ENCODE data around the gene ARHGEF7.

The ARHGEF7 gene

DNA sequence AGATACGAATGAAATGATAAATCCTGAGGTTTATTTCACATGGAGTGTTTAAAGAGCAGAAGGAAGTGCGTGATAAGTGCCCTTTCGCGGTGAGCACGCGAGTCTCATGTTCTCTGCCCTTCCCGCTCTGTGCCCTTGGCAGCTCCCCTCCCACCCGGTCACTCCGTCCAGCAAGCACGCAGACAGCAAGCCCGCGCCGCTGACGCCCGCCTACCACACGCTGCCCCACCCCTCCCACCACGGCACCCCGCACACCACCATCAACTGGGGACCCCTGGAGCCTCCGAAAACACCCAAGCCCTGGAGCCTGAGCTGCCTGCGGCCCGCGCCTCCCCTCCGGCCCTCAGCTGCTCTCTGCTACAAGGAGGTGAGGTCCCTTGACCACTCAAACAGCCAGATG is 167.9 kb downstream of the ARHGEF7 start:
- no peak overlapping the region for H3K27ac Mint-ChIP-seq
- no peaks in the 10 kb centered on the region for H3K9me3 Mint-ChIP-seq

GRCh38 chr13:111283457-111283856 is 168.3 kb downstream of the ARHGEF7 start:
- Mint-ChIP-seq H3K4me1 (no peaks in the 10 kb centered on the region), H3K27ac (no peak overlapping the region), H3K27me3 (no peaks in the 10 kb centered on the region), H3K36me3 (peaks cover 27% of the 10 kb centered on the region), H3K4me3 (no peak overlapping the region), H3K9me3 (no peaks in the 10 kb centered on the region)

More for the DNA sequence above, 167.9 kb downstream of the ARHGEF7 start:
- Mint-ChIP-seq H3K27me3 (no peaks in the 10 kb centered on the region), H3K4me1 (no peaks in the 10 kb centered on the region), H3K36me3 (peaks cover 28% of the 10 kb centered on the region), H3K4me3 (no peak overlapping the region)

DNA sequence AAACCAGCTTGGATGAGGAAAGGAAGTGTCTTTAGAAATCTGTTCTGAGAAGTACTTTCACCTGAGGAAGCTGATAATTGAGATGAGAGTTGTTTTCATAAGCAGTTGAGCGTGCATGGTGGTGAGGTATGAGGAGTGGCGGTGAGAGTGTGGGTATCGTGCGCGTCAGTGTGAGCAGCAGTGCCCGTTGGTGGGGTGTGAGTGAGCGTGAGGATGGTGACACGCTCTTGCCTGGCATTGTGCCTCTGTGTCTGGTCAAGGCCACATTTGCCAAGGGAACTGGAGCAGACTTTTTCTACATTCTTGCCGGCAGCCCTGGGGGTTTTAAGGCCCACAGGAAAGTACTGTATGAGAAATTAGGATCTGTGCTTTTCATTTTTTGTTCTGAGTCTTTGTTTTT is 168.9 kb downstream of the ARHGEF7 start:
- no peaks in the 10 kb centered on the region for H3K4me1 Mint-ChIP-seq
- H3K27me3 Mint-ChIP-seq: no peaks in the 10 kb centered on the region
- no peaks in the 10 kb centered on the region for H3K9me3 Mint-ChIP-seq
- H3K36me3 Mint-ChIP-seq: peaks cover 27% of the 10 kb centered on the region
- H3K27ac Mint-ChIP-seq: no peak overlapping the region
- H3K4me3 Mint-ChIP-seq: no peak overlapping the region

DNA sequence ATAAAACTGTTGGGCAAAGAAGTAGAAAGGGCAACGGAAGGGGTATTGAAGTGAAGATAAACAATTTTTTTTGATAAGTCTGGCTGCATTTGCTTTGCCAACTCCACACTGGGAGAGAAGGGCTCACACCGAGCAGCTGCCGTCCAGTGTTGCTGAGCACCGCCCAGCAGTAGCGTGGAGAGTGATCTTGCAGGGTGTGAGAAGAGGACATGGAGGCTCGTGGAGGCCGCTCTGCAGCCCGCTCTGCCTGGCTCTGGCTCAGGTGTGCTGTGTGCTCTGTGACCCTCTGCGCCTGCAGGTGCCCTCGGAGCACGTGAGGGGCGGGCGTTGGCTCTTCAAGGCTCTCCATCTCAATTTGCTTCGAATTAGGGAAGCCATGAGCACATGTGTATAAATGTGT is 169.5 kb downstream of the ARHGEF7 start:
- no peak overlapping the region for H3K27ac Mint-ChIP-seq
- peaks cover 31% of the 10 kb centered on the region for H3K36me3 Mint-ChIP-seq
- H3K4me3 Mint-ChIP-seq: no peak overlapping the region
- no peaks in the 10 kb centered on the region for H3K27me3 Mint-ChIP-seq
- no peaks in the 10 kb centered on the region for H3K4me1 Mint-ChIP-seq
- no peaks in the 10 kb centered on the region for H3K9me3 Mint-ChIP-seq

GRCh38 chr13:111286162-111286561 is 171.1 kb downstream of the ARHGEF7 start:
- no peak overlapping the region for H3K27ac Mint-ChIP-seq
- H3K4me3 Mint-ChIP-seq: no peak overlapping the region
- no peaks in the 10 kb centered on the region for H3K4me1 Mint-ChIP-seq
- H3K36me3 Mint-ChIP-seq: peaks cover 28% of the 10 kb centered on the region
- H3K9me3 Mint-ChIP-seq: no peaks in the 10 kb centered on the region
- H3K27me3 Mint-ChIP-seq: no peaks in the 10 kb centered on the region

DNA sequence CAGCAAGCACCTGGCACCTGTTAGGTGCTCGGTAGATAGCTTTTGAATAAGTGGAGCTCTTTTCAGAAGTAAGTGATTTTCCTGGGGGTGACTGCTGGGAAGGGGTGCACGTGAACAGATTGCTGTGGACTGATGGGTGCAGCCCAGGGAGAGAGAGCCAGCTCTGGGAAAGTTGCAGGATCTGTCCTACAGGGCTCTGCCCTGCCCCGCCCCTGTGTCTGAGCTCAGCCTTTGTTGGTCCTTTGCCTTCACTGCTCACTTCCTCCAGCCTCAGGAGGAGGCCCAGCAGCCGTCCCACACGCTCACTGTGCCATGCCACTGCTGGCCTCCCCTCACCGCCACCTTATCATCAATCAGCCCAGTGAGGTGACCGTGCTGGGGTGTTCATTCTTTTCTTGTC is 171.6 kb downstream of the ARHGEF7 start:
- no peaks in the 10 kb centered on the region for H3K4me1 Mint-ChIP-seq
- H3K27ac Mint-ChIP-seq: no peak overlapping the region
- H3K27me3 Mint-ChIP-seq: no peaks in the 10 kb centered on the region
- peaks cover 29% of the 10 kb centered on the region for H3K36me3 Mint-ChIP-seq
- H3K9me3 Mint-ChIP-seq: no peaks in the 10 kb centered on the region
- H3K4me3 Mint-ChIP-seq: no peak overlapping the region

- Mint-ChIP-seq H3K9me3 (no peaks in the 10 kb centered on the region), H3K36me3 (peaks cover 32% of the 10 kb centered on the region), H3K4me1 (no peaks in the 10 kb centered on the region), H3K4me3 (no peak overlapping the region), H3K27me3 (no peaks in the 10 kb centered on the region), H3K27ac (no peak overlapping the region)
These were observed 172.1 kb downstream of the ARHGEF7 start for GRCh38 chr13:111287201-111287600.

- Mint-ChIP-seq H3K27ac (no peak overlapping the region), H3K27me3 (no peaks in the 10 kb centered on the region), H3K4me3 (no peak overlapping the region), H3K9me3 (no peaks in the 10 kb centered on the region), H3K36me3 (peaks cover 33% of the 10 kb centered on the region), H3K4me1 (no peaks in the 10 kb centered on the region)
These were observed 173.2 kb downstream of the ARHGEF7 start for GRCh38 chr13:111288276-111288675.

GRCh38 chr13:111289251-111289650 is 174.1 kb downstream of the ARHGEF7 start:
- no peak overlapping the region for H3K4me3 Mint-ChIP-seq
- H3K36me3 Mint-ChIP-seq: peaks cover 27% of the 10 kb centered on the region
- H3K4me1 Mint-ChIP-seq: no peaks in the 10 kb centered on the region
- H3K27me3 Mint-ChIP-seq: no peaks in the 10 kb centered on the region
- no peak overlapping the region for H3K27ac Mint-ChIP-seq
- H3K9me3 Mint-ChIP-seq: no peaks in the 10 kb centered on the region

- Mint-ChIP-seq H3K9me3 (no peaks in the 10 kb centered on the region), H3K27ac (no peak overlapping the region), H3K4me1 (peaks cover 12% of the 10 kb centered on the region), H3K36me3 (peaks cover 22% of the 10 kb centered on the region), H3K27me3 (no peaks in the 10 kb centered on the region), H3K4me3 (no peak overlapping the region)
These were observed 176.8 kb downstream of the ARHGEF7 start for GRCh38 chr13:111291908-111292307.

- Mint-ChIP-seq H3K4me1 (peaks cover 12% of the 10 kb centered on the region), H3K27ac (no peak overlapping the region), H3K4me3 (no peak overlapping the region), H3K36me3 (peaks cover 18% of the 10 kb centered on the region), H3K9me3 (no peaks in the 10 kb centered on the region), H3K27me3 (no peaks in the 10 kb centered on the region)
These were observed 177.8 kb downstream of the ARHGEF7 start for GRCh38 chr13:111292710-111293485.

- H3K4me3 Mint-ChIP-seq: no peak overlapping the region
- H3K27ac Mint-ChIP-seq: no peak overlapping the region
- peaks cover 12% of the 10 kb centered on the region for H3K36me3 Mint-ChIP-seq
- peaks cover 12% of the 10 kb centered on the region for H3K4me1 Mint-ChIP-seq
- no peaks in the 10 kb centered on the region for H3K9me3 Mint-ChIP-seq
- no peaks in the 10 kb centered on the region for H3K27me3 Mint-ChIP-seq
These were observed 180.8 kb downstream of the ARHGEF7 start for GRCh38 chr13:111295886-111296285.

DNA sequence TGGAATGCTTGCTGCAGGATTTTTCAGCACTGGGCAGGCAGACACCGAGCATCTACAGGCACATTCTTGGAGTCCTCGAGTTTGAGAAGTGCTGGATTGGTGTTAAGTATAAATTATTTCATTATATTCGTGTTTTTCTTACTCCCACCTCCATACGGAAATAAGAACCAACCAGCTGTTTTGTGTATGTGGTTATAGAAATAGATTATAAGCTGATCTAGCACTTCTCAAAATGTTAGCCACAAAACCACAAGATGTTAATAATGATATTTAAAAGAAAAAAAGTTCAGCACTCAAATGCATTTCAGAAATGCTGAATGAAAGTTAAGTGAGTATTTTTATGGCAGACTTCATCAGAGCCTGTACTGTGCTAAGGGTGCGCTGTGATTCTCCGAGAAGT is 181.3 kb downstream of the ARHGEF7 start:
- H3K4me3 Mint-ChIP-seq: no peak overlapping the region
- no peaks in the 10 kb centered on the region for H3K27me3 Mint-ChIP-seq
- H3K27ac Mint-ChIP-seq: no peak overlapping the region
- H3K9me3 Mint-ChIP-seq: no peaks in the 10 kb centered on the region
- peaks cover 12% of the 10 kb centered on the region for H3K4me1 Mint-ChIP-seq
- H3K36me3 Mint-ChIP-seq: peaks cover 12% of the 10 kb centered on the region

GRCh38 chr13:111298214-111298975 is 183.3 kb downstream of the ARHGEF7 start:
- no peaks in the 10 kb centered on the region for H3K9me3 Mint-ChIP-seq
- peaks cover 12% of the 10 kb centered on the region for H3K4me1 Mint-ChIP-seq
- no peaks in the 10 kb centered on the region for H3K27me3 Mint-ChIP-seq
- H3K36me3 Mint-ChIP-seq: peaks cover 10% of the 10 kb centered on the region
- no peak overlapping the region for H3K27ac Mint-ChIP-seq
- no peak overlapping the region for H3K4me3 Mint-ChIP-seq

GRCh38 chr13:111302045-111302726 is 187.1 kb downstream of the ARHGEF7 start:
- peaks cover 34% of the 10 kb centered on the region for H3K36me3 Mint-ChIP-seq
- H3K9me3 Mint-ChIP-seq: no peaks in the 10 kb centered on the region
- no peaks in the 10 kb centered on the region for H3K27me3 Mint-ChIP-seq
- H3K4me1 Mint-ChIP-seq: no peaks in the 10 kb centered on the region
- no peak overlapping the region for H3K4me3 Mint-ChIP-seq
- H3K27ac Mint-ChIP-seq: no peak overlapping the region

DNA sequence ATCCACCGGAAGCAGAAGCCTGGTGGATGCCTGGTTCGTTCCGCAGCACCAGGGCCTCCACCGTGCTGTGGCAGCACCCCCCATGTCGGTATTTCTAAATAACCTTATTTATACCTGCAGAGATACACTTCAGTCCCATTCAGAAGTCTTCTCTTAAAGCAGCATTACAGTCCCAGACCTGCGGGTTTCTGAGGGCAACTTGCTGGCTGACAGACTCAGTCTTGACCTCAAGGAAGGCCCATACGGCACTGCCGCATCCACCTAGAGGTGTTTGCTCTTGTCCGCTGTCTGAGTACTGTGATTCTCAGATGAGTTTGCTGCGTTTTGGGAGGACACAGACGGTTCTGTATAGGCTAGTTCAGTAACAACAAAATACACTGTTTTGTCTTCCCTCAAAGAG is 188.4 kb downstream of the ARHGEF7 start:
- H3K9me3 Mint-ChIP-seq: no peaks in the 10 kb centered on the region
- no peak overlapping the region for H3K4me3 Mint-ChIP-seq
- no peak overlapping the region for H3K27ac Mint-ChIP-seq
- peaks cover 39% of the 10 kb centered on the region for H3K36me3 Mint-ChIP-seq
- no peaks in the 10 kb centered on the region for H3K27me3 Mint-ChIP-seq
- H3K4me1 Mint-ChIP-seq: no peaks in the 10 kb centered on the region

All from activated naive CD4-positive, alpha-beta T cell treated with anti-CD3 and anti-CD28 coated beads, Interleukin-2, amount 50 U/mL, for 24 hours (primary cell).